Stimulated activated CD8-positive, alpha-beta memory T cell treated with anti-CD3 and anti-CD28 coated beads, Interleukin-12 subunit alpha, Interleukin-12 subunit beta, amount 100 ng/mL, for 24 hours (primary cell): ENCODE measurements around the gene SMIM1.
A peak's percentile ranks its signal among the peaks of the same experiment; 100 is the strongest.

Experiments used
- DNase-seq: peaks from one replicate; pipeline ENCODE4 v3.0.0-alpha.2; 2020; ENCODE audit errors: extremely low read depth

Gene SMIM1

DNA sequence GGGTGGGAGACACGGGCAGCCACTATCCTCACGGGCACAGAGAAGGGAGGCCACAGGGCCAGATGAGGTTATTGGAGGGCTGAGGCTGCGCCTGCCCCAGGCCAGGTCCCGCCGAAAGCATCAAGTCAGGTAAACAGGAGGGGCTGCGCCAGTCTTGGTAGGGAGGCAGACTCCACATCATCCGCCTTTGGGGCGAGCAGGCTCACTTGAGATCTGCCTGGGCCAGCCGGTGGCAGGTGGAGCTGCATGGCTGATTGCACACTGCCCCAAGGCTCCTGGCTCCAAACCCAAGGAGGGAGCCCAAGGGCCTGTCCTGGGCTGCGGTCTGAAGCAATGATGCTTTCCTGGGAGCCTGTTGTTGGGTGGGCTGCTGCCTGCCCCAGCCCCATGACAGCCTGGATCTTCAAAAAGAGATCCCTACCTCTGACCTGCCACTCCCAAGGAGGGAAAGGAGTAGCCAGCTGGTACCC, 4.6 kb downstream of the SMIM1 start:
- no peak for DNase-seq

DNA sequence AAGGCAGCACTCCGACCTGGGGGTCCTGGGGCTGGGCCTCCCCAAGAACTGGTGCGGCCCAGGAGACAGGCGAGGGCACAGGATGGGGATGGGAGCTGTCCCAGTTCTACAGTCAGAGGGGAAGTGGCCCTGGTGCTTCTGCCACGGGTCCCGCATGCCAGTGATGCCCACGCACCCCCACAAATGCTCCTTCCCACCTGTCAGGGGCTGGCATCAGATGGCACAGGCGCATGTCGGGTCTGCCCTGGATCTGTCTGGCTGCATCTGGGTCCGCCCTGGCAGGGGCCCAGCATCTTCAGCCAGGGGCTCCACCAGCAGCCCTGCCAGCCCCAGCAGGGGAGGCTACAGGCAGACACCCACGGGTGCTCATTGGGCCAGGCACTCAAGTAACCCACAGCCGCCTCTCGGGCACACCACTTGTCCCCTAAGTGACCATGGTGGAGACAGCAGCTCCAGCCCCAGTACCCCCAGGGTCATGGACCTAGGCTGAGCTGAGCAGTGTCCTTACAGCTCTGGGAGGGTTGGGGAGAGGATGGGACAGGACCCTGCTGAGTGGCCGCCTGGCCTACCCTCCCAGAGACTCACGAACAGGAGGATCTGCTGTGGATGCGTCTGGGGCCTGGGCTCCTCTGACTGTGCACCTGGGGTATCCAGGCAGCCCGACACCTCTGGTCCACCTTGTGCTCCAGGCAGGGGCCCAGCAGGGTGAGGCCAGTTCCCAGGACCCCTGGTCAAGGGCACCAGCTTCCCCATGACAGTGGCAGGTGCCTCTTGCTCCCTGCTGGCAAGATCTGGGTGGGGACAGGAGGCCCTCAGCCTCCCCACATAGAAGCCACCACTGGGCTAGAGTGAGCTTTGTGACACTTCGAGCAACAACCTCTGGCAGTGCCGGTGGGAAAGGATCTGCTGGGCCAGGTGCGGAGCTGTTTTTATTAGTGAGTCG, 5.4 kb downstream of the SMIM1 start:
- no peak for DNase-seq

DNA sequence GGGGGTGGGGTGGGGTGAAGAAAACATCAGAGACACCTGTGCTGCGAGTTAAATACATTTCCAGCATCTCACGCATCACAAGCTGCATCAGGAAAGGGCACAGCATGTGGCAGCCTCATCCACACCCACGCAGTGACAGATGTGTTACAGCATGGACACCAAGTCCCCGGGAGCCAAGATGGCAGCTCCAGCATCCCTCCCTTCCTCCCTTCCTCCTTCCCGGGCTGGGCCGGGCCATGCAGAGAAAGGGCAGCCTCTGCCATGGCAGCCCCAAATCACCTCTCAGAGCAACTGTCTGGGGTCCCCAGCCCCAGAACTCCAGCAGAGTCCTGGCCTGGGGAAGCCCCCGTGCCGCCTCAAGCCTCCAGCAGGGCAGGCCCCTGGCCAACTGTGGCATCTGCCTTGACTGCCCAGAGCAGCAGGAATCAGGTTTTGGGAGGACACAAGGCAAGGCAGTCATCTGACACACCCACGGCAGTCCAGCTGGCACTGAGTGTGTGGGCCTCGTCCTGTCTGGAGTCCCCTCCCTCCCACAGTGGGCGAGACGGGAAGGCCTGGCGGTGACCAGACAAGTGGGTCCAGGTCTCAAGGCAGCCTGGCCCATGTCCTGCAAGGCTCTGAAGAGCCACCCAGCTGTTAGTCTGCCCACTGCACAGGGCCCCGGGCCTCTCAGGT, 6.2 kb downstream of the SMIM1 start:
- DNase-seq = no peak

DNA sequence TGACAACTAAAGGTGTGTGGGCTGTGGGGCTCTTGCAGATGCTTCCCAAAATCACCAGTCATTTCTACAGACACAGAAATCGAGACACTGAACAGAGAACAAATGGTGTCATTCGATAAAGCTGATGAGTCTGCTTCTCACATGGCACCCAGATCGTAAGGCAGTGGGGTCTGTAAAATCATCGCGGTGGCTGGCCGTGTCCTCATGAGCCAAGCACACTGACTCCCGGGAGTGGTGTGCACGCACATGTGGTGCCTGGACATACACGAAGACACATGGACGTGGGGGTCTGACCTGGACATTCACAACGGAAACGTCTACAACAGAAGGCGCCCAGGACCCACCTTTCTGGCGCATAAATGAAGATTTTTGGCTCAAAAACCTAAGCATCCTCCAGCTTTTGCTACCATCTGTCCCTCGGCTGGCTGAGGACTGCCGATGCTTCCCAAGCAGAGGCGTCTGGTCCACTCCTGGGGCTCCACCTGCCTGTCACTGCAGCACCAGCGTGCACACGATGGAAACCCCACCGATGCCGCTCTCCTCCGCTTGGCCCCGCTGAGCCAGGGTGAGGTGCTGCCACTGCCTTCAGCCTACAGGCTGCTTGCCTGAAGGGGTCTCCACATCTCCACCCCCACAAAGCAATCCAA, 6.8 kb downstream of the SMIM1 start:
- no peak for DNase-seq

DNA sequence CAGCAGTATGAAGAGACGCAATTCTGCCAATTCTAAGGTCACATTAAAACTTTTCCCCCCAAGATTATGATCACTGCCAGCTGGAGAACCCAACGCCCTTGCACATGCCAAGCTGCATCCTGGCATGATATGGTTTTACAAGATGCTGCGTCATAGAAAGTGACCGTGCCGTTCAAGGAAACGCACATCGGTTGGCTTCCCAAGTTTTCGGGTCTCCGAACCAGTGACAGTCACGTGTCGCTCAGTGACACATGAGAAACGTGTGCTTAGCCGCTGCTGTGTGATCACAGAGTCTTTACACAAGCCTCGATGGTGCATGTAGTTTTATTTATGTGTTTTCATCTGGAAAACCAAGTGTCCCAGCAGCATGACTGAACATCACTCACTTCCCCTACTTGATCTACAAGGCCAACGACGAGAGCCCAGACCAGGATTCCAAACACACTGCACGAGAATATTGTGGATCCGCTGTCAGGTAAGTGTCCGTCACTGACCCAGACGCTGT, 7.4 kb downstream of the SMIM1 start:
- DNase-seq = no peak

DNA sequence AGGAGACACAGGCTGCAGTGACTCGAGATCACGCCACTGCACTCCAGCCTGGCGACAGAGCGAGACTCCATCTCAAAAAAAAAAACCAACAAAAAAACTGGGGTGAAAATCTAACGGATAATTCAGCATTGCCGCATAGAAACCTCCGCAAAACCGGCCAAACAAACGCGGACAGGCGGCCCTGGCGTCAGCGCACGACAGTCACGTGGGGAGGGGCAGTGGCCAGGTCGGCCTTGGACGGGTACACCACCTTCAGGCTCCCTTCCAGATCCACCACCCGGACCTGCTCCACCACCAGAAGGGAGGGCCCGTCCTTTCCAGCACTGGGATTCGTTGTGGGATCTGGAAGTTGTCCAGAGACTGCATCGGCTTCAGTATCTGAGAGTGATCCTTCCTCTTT, 8.4 kb downstream of the SMIM1 start:
- no peak for DNase-seq

DNA sequence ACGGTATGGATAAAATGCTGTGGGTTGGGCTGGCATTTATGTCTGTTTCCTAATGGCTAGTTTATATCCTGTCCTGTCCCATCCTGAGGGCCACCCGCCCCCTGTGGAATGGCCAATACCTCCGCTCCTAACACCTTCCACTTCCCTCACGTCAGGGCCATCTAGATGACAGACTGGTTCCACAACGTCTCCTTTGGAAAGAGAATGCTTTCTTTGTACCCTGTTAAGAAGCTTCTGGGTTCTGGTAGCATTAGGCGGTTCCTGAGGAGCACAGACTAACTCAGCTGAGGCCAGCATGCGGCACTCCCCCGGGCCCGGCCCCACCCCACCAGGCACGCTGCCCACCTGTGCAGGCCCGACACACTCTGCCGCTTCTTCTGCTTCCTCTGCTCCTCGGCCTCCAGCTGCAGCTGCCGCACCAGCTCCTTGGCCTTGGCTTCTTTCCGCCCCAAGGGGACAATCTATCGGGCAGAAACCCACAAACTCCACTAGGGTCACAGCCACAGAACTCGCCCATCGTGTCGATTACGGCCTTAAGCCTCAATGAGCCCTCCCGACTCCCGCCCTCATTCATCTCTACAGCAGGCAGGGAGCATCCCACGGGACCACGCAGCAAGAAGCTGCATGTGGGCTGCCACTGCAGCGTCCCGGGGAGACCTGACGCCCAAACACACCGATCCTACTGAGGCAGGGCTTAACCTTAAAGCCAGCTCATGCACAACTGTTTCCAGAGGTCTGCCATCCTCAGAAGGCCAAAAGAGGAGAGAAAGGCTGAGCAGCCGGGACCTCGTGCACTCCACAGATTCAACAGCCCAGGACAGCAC, 11.3 kb downstream of the SMIM1 start:
- no peak for DNase-seq

DNA sequence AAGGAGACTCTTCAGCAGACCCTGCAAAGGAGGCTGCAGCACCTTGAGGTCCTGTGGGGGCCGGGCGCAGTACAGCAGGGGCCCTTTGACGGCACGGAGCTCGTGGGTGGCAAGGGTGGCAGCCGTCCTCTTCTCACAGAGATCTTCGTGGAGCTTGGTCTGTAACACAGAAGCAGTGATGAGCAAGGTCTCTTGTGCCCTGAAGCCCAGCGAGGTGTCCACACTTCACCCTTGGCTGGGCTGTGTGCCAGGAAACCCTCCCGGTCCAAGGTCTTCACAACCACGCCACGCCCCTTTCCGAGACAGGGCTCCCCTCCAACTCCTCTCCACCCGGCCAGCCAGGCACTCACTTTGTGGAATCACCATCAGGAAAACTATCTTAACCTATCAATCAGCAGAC, 12.5 kb downstream of the SMIM1 start:
- no peak for DNase-seq

DNA sequence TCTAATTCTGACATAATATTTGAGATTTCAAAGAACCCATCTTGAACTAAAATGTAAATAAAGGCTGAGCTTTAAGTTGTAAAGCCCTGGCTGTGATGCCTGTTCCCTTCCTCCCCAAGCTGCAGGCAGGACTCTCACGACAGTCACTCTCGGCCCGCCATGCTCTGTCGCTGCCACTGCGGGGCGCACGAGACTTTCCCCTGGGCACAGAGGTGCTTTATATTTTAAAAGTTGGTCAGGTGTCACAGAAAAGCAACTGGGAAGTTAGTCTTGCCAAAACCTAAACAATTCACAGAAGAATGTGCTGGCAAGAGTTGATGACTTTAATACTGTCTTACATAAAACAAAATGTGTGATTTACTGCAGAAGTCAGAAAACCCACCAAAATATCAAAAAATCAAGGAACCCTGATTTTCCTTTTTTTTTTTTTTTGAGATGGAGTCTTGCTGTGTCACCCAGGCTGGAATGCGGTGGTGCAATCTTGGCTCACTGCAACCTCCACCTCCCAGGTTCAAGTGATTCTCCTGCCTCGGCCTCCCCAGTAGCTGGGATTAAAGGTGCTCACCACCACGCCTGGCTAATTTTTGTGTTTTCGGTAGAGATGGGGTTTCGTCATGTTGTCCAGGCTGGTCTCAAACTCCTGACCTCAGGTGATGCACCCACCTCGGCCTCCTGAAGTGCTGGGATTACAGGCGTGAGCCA, 13.1 kb downstream of the SMIM1 start:
- no peak for DNase-seq

DNA sequence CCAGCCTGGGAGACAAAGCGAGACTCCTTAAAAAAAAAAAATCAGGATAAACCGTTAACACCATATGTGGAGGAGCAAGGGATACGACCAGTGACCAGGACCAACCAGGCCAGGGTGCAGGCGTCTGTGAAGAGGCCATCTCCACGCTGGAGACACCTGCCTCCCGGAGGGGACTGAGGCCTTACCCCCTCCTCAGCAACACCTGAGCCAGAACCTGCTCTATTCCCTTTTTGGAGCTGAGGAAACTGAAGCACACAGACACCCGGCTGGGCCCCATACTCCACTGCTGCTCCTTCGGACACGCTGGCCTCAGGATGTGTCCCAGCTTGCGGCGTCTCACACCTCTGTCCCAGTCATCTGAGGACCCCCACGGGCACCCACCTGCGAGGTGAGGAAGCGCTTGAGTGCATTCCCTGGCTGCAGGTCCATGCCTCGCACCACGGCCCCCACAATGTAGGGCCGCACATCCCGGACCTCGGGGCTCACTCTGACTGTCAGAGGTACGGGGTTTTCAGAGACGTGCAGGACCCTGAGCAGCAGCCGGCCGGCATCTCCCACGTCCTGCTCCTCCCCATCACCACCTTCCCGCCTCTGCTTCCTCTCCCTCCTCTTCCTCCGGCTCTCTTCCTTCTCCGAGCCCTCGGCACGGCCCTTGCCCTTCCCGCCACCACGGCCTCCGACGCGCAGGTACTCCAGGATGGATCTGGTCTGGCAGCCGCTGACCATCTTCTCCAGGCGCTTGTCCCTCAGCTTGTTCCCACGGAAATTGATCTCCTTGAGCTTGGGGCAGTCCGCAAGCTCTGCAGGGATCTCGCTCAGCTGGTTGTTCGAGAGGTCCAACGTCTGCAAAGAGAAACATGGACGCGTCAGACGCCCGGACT, 14.2 kb downstream of the SMIM1 start:
- DNase-seq = no peak

DNA sequence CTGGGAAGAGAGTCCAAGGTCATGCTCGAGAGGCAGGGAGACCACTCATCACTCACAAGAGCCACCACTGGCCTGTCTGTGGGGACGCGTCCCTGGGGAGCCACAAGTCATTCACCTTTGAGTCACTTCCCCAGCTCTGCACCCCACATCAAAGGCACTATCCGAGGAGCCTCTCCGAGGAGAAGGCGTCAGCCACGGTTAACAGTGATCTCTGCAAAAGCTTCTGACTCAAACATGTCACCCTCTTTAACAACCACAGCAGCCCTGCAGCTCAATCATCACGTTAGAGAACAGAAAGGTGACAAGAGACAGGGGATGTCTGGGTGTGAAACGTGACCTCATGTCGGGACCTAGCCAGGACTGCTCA, 14.8 kb downstream of the SMIM1 start:
- DNase-seq = peak; percentile 17

DNA sequence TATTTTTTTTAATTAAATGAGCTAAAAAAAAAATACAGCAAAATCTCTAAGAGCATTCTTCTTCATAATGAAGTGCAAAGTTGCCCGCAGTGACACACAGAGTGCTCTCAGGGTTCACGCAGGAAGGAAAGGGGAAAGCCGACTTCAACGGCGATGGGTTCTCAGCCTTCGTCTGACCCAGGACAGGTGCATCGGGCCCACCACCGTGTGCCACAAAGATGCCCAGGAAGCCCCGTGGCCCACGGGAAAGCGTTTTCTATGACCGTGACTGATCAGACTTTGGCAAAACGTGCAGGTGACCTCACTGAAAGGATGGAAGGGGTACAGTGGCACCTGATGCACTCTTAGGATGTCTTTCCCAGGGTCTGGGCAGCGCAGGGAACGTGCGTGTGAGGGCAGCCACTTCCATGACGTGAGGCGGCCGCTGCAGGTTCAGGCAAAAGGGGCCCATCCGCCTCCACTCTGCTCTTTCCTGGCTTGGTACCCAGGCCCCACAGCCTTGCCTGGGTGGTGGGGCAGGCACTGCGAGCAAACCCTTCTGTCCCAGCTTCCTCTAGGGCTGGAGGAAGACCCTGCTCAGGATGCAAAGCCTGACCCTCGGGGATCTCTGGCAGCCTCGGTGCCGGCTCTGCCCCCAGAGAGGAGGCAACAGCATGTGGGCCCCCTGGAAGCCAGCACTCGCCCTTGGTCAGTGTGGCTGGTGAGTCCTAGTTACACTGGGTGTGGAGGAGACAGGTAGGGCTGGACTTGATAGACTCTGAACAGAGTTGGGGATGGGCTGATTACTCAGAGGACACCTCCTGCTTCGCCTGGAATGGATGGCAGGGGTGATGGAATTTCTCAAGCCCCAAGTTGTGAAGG, 15.4 kb downstream of the SMIM1 start:
- DNase-seq = no peak

DNA sequence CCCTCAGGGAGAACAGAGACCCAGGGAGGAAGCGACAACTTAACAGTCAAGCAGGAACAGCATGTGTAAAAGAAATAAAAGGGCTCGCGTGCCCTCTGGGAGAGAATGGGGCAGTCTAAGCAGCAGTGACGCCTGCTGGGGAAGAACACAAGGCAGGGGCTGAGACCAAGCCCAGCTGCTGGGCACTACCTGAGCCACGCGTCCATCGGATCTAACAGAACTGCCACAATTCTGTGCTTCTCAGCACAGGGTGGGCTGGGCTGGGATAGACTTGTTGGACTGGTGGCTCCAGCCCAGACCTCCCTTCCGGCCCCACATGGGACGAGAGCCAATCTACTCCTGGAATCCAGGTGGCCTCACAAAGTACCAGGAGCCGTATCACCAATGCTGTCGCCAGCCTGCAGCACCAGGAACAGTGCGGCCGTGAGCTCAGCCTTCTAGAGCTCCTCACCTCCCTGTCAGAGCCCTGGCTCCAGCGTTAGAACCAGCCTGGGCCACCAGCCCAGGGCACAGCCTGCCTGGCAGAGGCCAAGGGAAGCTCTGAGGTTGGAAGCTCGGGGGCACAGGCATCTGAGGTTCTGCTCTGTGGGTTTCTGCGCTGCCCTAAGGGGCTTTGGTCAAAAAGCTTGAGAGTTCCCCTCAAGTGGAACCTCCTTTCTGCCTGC, 16.3 kb downstream of the SMIM1 start:
- no peak for DNase-seq

DNA sequence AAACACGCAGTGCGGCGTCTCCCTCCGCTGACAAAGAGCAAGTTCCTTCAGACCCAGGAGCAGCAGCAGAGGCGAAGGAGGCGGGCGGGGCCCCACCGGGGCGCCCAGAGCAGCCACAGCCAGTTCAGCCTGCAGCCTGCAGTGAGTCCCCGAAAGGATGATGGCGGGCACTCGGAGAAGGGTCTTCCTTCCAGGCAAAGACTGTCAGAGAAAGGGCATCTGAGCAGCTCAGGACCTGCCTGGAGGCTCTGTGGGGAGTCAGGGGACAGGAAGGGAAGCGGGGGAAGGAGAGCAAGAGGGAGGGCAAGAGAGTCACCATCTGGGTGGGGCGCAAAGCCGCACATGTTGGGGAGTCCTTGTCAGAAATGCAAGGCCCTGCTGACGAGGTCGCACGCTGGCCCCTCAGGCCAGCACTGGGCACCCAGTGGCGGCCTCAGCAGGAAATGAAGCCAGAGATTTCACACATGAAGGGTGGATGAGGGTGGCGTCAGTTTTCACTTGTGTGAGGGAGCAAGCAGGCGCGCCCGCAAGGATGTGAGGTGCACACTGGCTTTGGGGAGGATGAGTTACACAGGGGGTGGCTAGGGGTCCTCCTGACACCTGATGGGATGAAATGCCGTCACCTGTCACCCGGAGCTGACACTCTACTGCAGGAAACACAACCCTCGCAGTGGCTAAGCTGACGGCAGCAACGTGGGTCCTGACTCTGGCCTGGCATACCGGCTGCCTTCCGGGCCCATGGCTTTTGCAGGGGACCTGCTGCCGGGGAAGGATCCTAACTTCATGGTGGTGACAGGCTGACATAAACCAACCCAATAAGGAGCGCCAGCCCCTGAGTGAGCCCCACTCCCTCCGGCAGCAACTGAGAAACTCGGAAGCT, 17.1 kb downstream of the SMIM1 start:
- DNase-seq = no peak

DNA sequence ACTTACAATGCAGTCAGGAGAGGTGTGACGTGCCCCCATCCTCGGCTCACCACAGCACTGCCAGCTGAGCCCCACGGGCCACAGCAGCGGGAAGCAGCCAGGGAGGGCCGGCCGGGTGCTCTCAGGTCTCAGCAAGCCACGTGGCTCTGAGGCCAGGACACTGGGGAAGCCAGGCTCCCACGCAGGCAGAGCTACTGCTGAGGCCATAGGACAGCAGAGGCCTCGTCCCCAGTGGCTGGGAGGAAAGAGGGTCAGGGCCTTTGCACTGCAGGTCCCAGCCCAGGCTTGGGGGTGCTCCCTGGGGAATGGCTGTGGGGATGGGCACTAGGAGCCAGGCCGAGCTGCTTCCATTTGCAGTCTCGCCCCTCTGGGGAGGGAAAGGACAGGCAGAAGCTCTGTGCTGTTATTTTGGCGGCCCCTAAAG, 18.0 kb downstream of the SMIM1 start:
- DNase-seq = no peak

DNA sequence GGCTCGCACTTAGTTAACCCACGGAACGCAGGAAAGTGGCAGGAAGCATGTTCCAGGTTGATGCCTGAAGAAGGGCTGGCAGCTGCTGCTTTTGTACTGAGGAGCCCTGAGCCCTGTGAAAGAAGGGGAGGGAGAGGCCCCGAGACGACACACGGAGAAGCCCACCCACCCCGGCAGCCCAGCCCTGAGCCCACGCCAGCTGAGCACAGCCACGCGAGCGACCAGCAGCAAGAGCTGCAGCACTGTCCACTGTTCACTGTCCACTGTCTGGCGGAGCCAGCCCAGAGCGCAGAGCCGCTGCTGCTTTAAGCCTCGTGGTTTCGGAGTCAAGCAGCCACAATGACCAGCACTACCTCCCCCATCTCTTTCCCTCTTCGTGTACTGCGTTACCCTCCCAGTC, 18.4 kb downstream of the SMIM1 start:
- DNase-seq = no peak

DNA sequence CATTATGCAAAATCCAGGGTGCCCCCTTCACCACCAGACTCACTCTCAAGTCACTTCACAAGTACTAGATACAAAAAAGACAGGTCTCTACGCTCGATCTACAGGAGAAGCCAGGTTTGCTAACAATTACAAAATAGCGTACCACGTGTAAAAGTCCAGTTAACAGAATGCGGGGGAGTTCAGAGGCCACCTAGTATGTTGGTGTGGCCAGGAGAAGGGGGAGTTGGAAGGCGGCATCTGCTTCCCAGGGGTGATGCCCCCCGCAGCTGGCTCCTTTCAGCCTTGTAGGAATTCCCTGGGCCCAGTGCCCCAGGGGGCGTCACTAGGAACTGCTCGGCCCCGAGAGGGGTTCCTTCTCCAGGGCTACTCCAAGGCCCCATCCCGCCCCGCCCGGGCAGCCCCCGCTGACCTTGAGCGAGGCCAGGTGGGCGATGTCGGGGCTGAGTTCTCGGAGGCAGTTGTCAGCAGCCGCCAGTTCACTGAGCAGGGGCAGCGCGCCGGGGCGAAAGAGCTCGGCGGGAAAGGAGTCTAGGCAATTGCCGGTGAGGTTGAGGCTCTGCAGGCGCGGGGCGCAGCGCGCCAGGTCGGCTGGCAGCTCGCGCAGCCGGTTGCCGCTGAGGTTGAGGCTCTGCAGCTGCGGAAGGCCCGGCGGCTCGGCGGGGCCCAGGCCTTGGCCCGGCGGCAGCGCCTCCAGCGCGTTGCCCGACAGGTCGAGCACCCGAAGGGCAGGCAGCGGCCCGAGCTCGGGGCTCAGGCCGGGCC, 23.1 kb downstream of the SMIM1 start:
- DNase-seq = no peak
